Activated T-cell treated with anti-CD3 and anti-CD28 coated beads for 4 hours (primary cell): ENCODE measurements around the gene SKAP1.
"Not testable (repeated sequence)": the region's sequence is repeated elsewhere in the genome, so short reads cannot be mapped to it uniquely, and the experiment has no call there.

Experiments used
- DNase-seq: peaks from one replicate; pipeline ENCODE4 v3.0.0-alpha.2; 2020

The SKAP1 gene

DNA sequence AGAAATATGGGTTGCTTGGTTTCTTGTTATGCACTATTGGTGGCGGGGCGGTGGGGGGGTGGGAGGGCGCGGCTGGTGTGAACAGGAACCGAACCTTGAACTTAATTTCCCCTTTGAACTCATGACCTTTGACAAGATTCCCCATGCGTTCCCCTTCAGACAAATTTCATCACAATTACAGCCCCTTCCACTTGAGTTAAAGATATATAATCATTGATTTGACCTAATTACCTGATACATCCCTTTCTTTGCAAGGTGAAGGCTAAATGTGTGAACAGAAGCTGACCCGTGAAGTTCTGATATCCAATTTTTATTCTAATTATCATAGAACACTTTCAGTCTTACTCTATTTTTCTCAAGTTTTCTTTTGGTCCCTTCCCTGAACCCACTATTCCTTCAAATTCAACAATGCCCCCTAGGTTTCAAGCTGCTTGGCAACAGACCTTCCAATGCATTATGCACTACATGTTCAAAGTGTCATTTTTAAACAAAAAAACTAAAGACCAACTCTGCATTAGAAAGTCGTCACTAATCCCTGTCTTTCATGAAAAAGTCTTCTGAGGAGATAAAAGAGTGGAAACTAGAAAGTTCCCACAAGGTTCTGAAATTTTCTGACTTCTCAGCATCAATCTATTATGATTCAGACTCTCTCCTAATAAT, 116.8 kb downstream of the SKAP1 start:
- no peak for DNase-seq

DNA sequence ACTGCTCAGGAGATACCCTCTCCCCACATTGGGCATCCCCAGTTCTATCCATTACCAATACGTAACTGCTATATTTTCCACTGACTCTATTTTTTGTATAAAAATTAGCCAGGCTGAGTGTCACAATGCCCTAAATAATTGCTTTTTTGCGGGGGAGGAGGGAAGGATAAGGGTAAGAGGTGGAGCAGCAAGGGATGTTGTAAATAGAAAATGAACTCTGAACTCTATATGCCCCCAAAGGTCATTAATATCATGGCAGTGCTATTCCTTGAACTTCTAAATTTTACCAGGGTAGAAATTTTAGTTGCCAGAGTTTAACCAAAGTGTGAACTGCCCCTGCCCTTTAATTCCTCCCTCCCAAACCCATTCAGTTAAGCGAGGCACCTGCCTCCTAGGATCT, 118.7 kb downstream of the SKAP1 start:
- no peak for DNase-seq

DNA sequence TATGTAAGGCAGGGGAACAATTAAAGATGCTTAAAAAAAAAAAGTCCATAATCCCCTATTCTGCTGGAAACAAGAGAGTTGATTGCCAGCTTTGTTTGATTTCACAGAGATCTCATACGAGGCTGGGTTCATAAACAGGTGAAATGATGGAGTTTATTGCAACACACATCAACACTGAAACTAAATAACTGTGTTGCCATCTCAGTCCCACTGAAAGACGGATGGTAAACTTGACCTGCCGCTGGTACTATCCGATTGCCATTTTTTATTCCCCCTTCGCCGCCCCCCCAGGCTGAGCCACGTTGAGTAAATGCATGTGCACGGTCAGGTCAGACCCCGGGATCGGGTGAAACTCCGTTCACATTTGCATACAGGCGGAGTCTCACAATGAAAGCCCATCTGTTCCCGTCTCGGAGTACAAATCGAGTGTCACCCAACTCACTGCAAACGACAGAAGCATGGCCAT, 119.2 kb downstream of the SKAP1 start:
- no peak for DNase-seq

DNA sequence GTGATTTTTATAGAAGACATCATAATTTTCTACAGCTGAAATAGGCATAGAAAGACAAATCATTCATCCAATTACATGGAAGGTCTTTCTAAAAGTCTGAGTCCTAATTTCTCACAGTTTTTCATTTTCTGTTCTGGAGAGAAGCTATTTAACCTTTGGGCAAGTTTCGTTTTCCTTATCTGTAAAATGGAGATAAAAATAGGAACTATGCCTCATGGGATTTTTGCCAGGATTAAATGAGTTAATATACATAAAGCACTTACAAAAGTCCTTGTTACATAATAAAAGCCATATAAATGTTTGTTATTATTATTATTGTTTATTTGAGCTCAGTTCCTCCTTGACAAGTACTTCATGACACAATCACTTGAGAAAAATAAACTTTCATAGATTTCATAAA, 121.4 kb downstream of the SKAP1 start:
- no peak for DNase-seq

DNA sequence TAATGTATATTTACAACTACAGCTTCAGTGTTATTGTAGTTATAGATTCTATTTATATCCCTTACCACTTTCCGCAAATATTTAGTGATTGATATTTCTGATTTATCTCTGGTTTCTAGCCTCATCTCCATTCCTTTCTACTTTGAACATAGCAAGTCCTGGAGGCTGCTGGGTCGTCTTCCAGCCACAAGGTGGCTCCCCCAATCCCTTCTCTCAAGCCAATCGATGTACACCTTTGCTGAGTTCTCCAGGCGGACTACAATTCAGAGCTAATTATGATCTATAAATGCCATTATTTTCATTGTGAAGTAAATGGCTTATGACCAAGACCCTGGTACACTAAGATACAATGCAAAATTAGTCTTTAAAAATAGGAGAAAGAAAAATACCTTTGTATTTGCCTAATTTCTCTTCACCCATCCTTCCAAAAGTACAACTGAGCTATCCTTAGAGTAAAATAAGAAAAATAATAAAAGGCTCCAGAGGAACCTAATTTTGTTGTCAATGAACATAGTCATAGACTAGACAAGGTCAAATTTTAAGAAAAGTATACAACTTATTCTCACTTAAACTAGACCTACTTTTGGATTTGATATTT, 122.1 kb downstream of the SKAP1 start:
- peak; percentile 23 for DNase-seq

DNA sequence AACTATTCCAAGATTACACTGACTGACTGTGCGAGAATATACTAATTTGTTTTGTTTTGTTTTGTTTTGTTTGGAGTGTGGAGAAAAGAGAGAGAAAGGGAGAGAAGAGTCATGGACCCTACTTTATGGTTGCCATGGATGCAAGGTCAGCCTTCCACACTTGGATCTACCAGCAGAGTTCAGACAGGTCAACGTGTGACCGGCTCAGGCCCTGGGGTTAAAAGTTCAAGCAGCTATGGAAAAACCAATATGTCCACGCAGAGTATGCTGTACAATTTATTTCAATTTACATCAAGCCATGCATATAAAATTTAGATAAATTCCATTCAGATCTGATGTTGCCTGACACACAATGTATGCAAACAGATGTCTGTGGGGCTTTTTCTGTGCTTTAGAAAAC, 122.8 kb downstream of the SKAP1 start:
- no peak for DNase-seq

DNA sequence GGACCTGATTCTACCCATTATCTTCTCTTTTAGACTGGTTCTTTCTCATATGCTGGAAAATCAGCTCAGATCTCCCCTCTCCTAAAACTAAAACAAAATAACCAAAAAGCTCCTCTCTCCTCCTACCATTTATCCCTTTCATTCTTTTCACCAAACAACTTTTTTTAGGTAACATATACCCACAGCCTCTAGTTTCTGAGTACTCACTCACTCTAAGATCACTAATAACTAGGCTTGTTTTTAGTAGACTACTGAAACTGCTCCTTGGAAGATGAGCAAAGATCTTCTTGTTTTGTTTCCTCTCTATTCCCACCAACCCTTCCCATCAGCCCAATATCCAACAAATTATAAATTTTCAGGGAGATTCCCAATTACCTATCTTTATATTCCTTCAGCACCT, 129.0 kb downstream of the SKAP1 start:
- DNase-seq: no peak

DNA sequence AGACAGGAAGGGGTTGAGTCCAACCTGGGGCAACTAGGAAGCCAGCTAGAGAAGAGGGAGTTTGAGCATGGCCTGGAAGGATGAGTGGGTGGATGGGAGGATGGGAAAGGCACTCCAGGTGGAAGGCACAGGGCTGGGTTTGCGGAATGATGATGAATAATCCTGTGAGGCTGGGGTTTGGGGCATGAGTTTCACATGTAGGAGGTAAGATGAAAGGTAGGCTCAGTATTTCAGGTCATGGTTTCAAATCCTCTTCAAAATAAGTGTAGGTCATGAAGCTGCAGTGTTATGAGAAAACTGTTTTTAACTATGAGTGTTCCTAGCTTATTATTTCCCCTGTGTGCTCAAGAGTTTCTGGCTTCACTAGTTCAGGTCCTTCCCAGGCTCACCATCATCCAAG, 130.3 kb downstream of the SKAP1 start:
- DNase-seq: no peak

DNA sequence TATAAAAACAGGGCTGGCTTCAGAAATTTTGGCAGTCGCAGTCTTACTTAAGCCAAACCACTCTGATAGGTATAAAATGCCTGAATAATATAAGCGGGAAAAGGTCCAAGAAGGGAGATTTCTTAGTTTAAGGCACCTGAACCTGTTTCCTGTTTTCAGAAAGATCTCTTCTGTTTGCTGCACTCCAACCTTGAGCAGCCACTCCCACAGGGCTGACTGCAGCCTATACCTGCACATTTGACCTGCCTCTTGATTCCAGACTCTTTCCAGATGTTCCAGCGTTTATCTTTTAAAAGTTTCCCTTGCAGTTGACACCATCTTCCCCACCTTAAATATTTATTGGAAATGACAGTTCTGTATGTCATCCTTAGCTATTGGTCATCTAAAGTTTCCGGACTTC, 132.2 kb downstream of the SKAP1 start:
- no peak for DNase-seq

DNA sequence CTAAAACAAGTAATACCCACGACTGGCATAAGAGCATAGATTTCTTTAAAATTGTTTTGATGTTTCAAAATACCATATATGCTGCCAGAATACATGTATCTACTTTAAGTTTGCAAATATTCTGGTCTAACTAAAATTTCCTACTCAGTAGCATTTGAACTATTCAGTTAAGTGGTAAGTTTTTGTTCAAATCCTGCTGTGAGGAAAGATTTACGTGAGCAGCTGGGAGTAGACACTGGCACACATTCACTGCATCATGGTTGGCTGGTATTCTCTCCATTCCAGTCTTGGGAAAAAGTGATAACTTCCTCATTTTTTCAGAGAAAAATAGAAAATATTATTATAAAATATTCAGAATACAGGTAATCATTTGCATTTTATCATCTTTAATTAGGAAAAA, 133.6 kb downstream of the SKAP1 start:
- no peak for DNase-seq

DNA sequence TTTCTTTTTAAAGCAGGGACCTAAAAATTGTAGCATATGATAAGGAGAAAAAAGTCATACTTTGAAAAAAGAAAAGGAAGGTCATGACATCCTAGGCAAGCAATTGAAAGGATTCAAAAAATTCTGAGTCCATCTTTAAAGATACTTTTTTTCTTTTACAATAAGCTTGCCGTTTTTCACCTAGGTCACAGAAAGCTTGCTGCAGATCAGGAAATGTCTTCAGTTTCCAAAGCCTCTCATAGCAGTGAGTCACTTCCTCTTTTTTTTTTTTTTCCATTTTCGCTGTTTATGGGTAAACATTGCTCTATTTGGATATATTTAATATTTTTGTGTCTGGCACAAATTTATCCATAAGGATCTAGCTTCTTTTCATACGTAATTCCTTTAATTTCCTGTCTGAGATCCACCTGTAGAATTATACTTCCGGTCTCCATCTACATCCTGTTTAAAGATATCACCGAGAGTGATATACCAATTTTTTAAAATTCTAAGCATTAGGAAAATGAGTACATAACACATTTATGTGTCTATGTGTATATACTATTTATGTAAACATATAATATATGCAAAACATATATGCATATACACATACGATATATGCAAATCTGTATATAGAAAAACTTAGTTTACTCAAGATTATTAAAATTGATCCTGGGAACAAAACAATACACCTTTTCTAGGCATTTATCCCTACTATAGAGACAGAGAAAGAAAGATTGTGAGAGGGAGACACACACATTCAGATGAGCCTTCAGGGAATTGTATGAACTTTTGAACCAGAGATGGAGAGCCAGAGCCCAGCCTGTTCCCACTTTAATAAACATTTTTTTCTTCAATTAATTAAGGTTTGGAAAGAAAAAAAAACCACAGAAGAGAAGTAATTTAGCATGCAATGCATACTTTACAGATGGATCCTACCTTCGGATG, 134.4 kb downstream of the SKAP1 start:
- DNase-seq: no peak

DNA sequence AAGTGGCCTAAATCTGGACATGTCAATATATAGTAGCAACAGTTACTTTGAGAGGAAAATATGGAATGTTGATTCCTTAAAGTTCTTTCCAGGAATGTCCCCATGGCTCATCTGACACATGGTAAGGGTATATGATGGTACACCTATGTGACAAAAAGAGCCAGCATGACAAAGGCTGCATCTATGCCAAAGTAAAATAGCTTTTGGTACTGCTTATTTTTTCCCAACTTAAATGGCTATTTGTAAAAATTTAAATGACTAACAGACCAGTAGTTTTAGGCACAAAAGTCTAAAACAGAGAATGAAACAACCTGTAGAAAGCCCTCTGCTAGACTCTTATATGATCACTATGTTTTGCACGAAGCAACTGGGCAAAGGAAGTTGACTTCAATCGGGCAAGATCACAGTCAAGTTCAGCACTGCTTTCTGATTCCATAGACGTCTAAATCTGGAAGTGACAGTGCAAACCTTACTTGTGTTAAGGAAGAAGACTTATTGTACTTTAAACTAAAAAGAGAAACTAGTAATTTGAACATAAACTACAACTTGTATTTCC, 135.1 kb downstream of the SKAP1 start:
- no peak for DNase-seq

DNA sequence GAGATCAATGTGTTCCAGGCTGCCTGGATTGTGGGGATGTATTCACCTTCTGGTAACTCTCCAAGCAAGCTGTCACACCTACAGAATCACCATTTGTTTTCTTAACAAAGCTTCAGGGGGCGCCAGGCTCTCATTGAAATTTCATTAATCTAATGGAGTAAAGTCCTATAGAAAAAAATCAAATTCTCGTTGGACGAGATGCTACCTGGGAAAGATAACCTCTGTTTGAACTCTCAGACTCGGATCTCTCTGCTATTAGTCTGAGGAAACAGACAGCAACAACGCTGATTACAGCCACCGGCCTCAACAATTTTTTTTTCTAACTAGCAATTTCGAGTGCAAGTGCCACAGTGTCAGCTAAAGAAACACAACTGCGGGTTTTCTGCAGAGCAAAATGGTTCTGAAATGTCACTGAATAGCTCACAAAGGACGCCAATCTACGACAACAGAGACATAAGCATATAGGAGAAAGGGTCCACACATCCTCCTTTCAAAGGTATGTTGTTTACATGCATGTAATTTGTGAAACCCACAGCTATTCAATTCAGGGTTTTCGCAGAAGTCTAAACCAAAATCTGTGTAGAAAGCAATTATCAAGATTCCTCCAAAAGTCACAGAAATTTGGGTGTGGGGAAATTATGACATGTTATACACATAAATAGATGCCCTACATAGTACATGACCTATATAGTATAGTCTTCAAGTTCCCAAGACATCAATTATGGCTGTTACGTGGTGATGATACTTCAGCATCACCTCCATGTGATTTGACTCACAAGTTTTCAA, 135.8 kb downstream of the SKAP1 start:
- no peak for DNase-seq

DNA sequence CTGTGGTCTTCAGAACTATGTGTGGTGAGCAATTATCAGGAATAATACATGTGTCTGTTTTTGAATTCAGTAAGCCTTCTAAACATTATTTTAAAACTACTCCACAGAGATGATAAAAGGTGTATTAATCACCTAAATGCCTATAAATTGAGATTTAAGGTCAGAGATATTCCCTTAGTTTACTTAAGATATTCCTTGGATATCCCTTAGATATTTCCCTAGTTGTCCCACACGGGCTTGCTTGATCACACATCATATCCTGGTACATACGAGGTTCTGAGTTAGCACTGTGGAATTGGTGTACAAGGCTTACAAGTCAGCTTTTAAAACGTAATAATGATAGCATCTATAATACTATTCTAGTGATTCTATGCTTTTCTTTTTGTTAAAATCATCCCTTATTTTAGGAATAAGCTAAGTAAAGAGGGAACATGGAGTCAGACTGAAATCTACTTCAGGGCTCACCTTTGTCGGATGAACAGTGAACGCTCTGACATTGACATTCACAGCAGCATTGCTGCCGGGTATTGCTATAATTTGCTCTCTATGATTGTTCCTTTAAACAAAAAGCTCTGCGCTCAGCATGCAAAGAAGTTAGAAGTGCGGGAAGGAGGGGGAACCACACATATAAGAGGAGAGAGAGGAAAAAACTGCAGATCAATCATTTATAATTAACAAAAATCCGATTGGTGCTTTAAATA, 136.5 kb downstream of the SKAP1 start:
- DNase-seq: no peak

DNA sequence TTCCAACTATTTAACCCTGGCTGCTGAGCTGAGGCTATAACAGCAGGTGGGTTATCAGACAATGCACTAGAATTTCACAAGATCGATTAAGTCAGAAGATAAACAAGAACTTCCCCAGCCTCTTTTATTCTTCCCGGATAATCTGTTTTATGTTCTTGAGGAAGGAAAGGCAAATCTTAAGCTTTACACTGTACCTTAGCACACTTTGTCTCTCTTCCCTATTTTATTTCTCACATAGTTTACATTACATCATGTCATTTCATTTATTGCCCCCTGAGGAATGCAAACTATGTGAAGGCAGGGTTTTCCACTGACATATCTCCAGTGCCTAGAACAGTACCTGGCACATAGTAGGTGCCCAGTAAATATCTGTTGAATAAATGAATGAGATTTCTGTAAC, 139.6 kb downstream of the SKAP1 start:
- DNase-seq: no peak

DNA sequence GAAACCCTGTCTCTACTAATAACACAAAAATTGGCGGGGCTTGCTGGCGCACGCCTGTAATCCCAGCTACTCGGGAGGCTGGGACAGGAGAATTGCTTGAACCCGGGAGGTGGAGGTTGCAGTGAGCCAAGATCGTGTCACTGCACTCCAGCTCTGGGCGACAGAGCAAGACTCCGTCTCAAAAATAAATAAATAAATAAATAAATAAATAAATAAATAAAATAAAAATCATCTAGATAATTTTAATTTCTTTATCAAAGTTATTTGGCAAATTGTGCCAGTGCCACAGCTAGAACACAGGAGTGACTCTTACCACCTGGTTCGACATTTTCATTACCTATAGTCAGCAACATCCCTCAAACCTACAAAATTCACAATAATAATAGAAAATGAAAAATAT, 143.1 kb downstream of the SKAP1 start:
- not testable (repeated sequence) for DNase-seq

DNA sequence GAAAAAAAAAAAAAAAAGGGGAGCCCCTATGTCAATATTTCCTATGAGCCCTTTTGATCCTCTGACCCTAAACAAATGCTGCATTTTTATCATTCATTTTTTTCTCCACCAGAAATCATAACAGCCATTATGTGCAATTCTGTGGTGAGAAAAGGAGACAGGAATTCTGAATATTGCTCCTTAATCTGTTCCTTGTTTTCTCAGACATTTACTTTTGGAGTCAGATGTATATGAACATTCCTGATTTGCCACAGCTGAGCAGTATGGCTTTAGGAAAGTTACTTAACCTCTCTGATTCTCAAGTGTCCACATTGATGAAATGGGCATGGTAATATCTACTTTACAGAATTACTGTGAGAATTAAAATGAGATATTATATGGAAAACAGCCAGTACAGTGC, 144.4 kb downstream of the SKAP1 start:
- no peak for DNase-seq

DNA sequence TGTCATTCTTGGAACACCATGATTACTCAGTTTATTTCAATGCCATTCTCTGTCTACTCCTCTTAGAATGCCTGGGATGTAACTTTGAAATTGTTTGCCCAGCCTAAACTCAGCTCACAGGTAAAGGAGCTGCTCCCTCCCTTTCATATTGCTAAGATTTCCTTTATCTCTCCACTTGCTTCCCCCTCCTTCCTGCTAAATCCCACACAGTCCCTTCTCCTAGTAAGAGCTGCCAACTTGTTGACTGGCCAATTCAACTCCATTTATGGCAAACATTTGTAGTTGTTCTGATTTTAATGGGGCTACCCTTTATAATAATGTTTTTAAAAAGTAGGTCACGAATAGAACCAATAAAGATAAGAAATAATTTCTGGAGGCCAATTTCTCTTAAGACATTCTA, 146.1 kb downstream of the SKAP1 start:
- DNase-seq: no peak

DNA sequence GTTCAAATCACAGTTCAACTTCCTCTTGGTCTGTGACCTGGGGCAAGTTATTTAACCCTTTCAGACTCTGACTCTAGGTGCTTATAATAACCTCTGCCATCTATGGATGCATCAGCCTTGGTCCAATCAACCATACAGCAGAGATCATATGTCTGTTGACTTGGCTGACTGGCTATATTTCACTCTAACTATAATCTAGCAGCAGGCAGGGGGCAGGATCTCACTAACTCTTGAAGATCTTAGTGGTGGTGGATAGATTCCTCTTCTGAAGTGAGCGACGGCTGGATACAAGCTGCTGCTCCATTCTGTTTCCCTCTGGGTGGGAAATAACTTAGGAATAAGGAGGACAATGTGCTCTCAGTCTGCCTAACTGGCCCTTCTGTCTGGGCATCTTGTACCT, 146.6 kb downstream of the SKAP1 start:
- no peak for DNase-seq

DNA sequence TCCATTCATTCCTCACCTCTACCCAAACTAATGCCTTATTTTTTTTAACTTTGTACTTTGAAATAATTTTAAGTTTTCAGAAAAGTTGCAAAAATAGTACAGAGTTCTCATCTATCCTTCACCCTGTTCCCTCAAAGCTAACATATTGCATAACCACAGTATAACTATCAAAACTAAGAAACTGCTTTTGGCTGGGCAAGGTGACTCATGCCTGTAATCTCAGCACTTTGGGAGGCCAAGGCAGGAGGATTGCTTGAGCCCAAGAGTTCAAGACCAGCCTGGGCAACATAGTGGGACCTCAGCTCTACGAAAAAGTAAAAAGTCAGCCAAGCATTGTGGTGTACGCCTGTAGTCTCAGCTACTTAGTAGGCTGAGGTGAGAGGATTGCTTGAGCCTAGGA, 147.7 kb downstream of the SKAP1 start:
- DNase-seq: no peak

DNA sequence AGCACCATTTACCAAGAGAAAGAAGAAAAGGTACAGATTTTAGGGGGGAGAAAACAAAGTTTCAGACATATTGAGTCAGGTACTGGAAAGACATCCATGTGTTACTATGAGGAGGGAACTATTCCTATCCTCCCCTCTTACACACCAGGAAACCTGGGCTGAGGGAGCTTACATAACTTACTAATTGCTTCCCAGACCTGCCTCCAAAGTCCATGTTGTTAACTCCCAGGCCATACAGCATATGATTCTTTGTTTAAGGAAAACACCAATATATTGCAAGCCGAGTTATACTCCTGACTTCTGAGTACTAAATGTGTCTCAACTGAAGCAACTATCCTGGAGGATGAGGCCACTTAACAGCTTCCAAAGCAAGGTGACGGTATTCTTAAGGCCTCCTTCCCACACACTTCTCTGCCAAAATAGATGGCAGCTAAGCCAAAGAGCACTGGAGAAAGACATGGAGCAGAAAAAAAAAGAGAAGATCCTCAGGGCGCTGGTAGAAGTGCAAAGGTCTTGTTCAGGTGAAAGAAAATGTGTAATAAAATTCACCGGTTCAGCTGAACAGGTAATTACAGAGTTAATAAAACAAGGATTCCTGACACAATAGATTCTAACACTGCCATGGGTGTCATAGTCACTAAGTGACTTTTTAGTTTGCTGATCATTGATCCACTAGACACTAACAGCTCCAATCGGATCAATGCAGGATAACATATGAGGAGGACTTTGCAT, 151.1 kb downstream of the SKAP1 start:
- no peak for DNase-seq
